Stimulated activated CD4-positive, alpha-beta T cell treated with anti-CD3 and anti-CD28 coated beads, Interleukin-12 subunit alpha, Interleukin-12 subunit beta, amount 100 ng/mL, for 4 hours (primary cell): ENCODE results near the gene CYP19A1.

Experiments used
- DNase-seq: peaks from one replicate; pipeline ENCODE4 v3.0.0-alpha.2; 2020

CYP19A1 gene

GRCh38 chr15:51338496-51338895 is at the start of gene CYP19A1:
TSS of gene CYP19A1 (minus strand) at chr15:51338596. CDS start at chr15:51242912, 95,684 bp downstream.
- no peak for DNase-seq

GRCh38 chr15:51387699-51388041 is 49.3 kb upstream of the CYP19A1 start:
- DNase-seq = no peak

GRCh38 chr15:51386960-51387698 is 48.7 kb upstream of the CYP19A1 start:
- DNase-seq = no peak

- DNase-seq = no peak
Measured at GRCh38 chr15:51386486-51386885, 48.1 kb upstream of the CYP19A1 start.

- no peak for DNase-seq
Measured at GRCh38 chr15:51386029-51386428, 47.6 kb upstream of the CYP19A1 start.

- DNase-seq = no peak
Measured at GRCh38 chr15:51382787-51383186, 44.4 kb upstream of the CYP19A1 start.

- DNase-seq = no peak
Measured at GRCh38 chr15:51380999-51381806, 42.8 kb upstream of the CYP19A1 start.

- DNase-seq = no peak
Measured at GRCh38 chr15:51379390-51379789, 41.0 kb upstream of the CYP19A1 start.

- no peak for DNase-seq
Measured at GRCh38 chr15:51378406-51378805, 40.0 kb upstream of the CYP19A1 start.

- no peak for DNase-seq
Measured at GRCh38 chr15:51377038-51377786, 38.8 kb upstream of the CYP19A1 start.

- DNase-seq = no peak
Measured at GRCh38 chr15:51375966-51376640, 37.7 kb upstream of the CYP19A1 start.

GRCh38 chr15:51374131-51374530 is 35.7 kb upstream of the CYP19A1 start:
- no peak for DNase-seq

GRCh38 chr15:51371266-51371665 is 32.9 kb upstream of the CYP19A1 start:
- no peak for DNase-seq

- no peak for DNase-seq
Measured at GRCh38 chr15:51369451-51369761, 31.0 kb upstream of the CYP19A1 start.

GRCh38 chr15:51368751-51369450 is 30.5 kb upstream of the CYP19A1 start:
- no peak for DNase-seq

GRCh38 chr15:51368307-51368706 is 29.9 kb upstream of the CYP19A1 start:
- DNase-seq = no peak

GRCh38 chr15:51367322-51367976 is 29.1 kb upstream of the CYP19A1 start:
- no peak for DNase-seq

- DNase-seq = no peak
Measured at GRCh38 chr15:51366920-51367319, 28.5 kb upstream of the CYP19A1 start.

GRCh38 chr15:51366071-51366470 is 27.7 kb upstream of the CYP19A1 start:
- DNase-seq = no peak

GRCh38 chr15:51365417-51365816 is 27.0 kb upstream of the CYP19A1 start:
- no peak for DNase-seq

GRCh38 chr15:51363383-51363782 is 25.0 kb upstream of the CYP19A1 start:
- DNase-seq = no peak

GRCh38 chr15:51359981-51360380 is 21.6 kb upstream of the CYP19A1 start:
- no peak for DNase-seq
